Esophagus squamous epithelium (tissue), 5 donors: ENCODE results near the gene CENPL. TPM values are rescaled to one million over a fixed set of nuclear protein-coding genes. Genes with fewer than 3 reads are reported as not detected.
"Not testable (repeated sequence)": the region's sequence is repeated elsewhere in the genome, so short reads cannot be mapped to it uniquely, and the experiment has no call there.

ENCODE experiments used
- DNase-seq: peaks from one replicate; lab custom pipeline; 2025; lab: John Stamatoyannopoulos, UW
- H3K27ac ChIP-seq, 4 donors: fragments of 200-600 bp; sonication (generic); one replicate each; pipeline ENCODE4 v1.5.1; 2016 to 2019; ENCODE audit warnings: mild to moderate bottlenecking in 1 of 4
- H3K27me3 ChIP-seq, 4 donors: fragments of 200-600 bp; sonication (generic); 1 replicate in 3 of 4; 2 replicates in 1 of 4; pipeline versions ENCODE4 v1.5.1 to v1.6.0; 2017 to 2021; ENCODE audit warnings: antibody characterized with exemption in 1 of 4
- H3K36me3 ChIP-seq, 3 donors: fragments of 200-600 bp; sonication (generic); one replicate each; pipeline ENCODE4 v1.5.1; 2016 to 2019
- H3K4me1 ChIP-seq, 3 donors: fragments of 200-600 bp; sonication (generic); one replicate each; pipeline ENCODE4 v1.5.1; 2017 to 2019
- H3K4me3 ChIP-seq, 4 donors: fragments of 200-600 bp; sonication (generic); 1 replicate in 3 of 4; 2 replicates in 1 of 4; pipeline ENCODE4 v1.5.1; 2016 to 2019; ENCODE audit warnings: mild to moderate bottlenecking in 2 of 4, moderate library complexity in 1 of 4
- H3K9me3 ChIP-seq, 3 donors: fragments of 200-600 bp; sonication (generic); one replicate each; pipeline ENCODE4 v1.5.1; 2016 to 2019
- POLR2A ChIP-seq, 4 donors: fragments of 450-650 bp; IDR thresholded peaks; one replicate each; pipeline ENCODE4 v1.6.1; 2017; ENCODE audit warnings: antibody characterized with exemption in 4 of 4, mild to moderate bottlenecking in 4 of 4, moderate library complexity in 3 of 4
- WGBS, 2 donors: methylation state at CpG; one replicate each; pipeline ENCODE4 v1.1.5; 2018; 5-methylcytosine and 5-hydroxymethylcytosine counted together
- intact Hi-C: fragments of 100-400 bp; cut with DNase I; formaldehyde crosslinking; loops from one replicate; pipeline ENCODE4 v1.15.0; 2022
- total RNA-seq, 4 donors: library from RNA; depleted of rRNA; stranded (reverse); fragments of >200 nt; gene quantifications; one replicate each; pipeline ENCODE4 v1.1.0, GENCODE V29; 2016
- TF ChIP-seq, protein P1 (sequence below), 6 experiments: fragments of 450-650 bp in 4 of 6; fragments of 200-600 bp in 2 of 6; sonication (generic) in 2 of 6; IDR thresholded peaks; one replicate each; pipeline ENCODE4 v1.5.1; 2016 to 2019; ENCODE audit warnings: antibody characterized with exemption in 6 of 6, mild to moderate bottlenecking in 4 of 6, moderate library complexity in 4 of 6
- donor health status: DM: yes; HTN: yes; CAD: no.

Gene CENPL
- total RNA-seq, 4 donors from 2014 or later: 3.6 to 18.2 (median 7.5) TPM

DNA sequence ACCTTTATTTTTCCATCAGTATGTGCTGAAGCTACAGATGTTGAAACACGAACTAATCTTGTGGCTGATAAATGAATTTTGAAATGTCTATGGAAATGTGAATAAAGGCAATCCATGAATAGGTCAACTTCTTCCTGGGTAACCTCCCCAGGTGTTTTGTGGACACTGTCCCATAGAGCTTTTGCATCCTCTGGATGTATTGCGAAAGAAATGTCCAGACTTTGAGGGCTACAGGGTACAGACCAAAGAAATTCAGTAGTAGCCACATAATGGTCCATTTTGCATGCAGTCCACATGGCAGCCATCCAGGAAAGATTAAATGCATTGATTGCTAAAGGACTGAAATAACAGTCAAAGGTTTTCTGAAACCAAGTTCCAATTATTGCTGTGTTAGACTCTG, 21.7 kb downstream of the CENPL start:
- no peak for TF ChIP-seq POLR2A (IDR thresholded peaks at IDR 0.05)
- TF ChIP-seq, protein P1, sequence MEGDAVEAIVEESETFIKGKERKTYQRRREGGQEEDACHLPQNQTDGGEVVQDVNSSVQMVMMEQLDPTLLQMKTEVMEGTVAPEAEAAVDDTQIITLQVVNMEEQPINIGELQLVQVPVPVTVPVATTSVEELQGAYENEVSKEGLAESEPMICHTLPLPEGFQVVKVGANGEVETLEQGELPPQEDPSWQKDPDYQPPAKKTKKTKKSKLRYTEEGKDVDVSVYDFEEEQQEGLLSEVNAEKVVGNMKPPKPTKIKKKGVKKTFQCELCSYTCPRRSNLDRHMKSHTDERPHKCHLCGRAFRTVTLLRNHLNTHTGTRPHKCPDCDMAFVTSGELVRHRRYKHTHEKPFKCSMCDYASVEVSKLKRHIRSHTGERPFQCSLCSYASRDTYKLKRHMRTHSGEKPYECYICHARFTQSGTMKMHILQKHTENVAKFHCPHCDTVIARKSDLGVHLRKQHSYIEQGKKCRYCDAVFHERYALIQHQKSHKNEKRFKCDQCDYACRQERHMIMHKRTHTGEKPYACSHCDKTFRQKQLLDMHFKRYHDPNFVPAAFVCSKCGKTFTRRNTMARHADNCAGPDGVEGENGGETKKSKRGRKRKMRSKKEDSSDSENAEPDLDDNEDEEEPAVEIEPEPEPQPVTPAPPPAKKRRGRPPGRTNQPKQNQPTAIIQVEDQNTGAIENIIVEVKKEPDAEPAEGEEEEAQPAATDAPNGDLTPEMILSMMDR (IDR thresholded peaks at IDR 0.05): no peak
- Histone ChIP-seq H3K4me3 (no peak overlapping the region), H3K36me3 (peaks cover 0 to 81% (median 0%) of the 10 kb centered on the region in 3 donors), H3K4me1 (no peaks in the 10 kb centered on the region), H3K27me3 (no peaks in the 10 kb centered on the region), H3K9me3 (no peaks in the 10 kb centered on the region), H3K27ac (no peak overlapping the region)
- intact Hi-C loops: no loop called here
- WGBS, 2 donors: 80 to 93% methylated on average over 1 to 2 of the region's 2 CpGs
- DNase-seq: no peak

GRCh38 chr1:173799995-173800394, 24.7 kb downstream of the CENPL start:
- DNase-seq, H3K4me3 ChIP-seq, H3K27ac ChIP-seq, H3K9me3 ChIP-seq, H3K4me1 ChIP-seq, intact Hi-C loops, H3K27me3 ChIP-seq: not testable (repeated sequence)
- WGBS, 2 donors: 100% methylated on average over 1 of the region's 1 CpG
- peaks cover 0 to 55% (median 0%) of the 10 kb centered on the region in 3 donors for H3K36me3 ChIP-seq

- H3K9me3 ChIP-seq: no peaks in the 10 kb centered on the region
- TF ChIP-seq, protein P1 (IDR thresholded peaks at IDR 0.05): no peak
- intact Hi-C loops: no loop called here
- no peaks in the 10 kb centered on the region for H3K4me1 ChIP-seq
- DNase-seq: no peak
- no peak overlapping the region for H3K4me3 ChIP-seq
- H3K27me3 ChIP-seq: no peaks in the 10 kb centered on the region
- H3K27ac ChIP-seq: no peak overlapping the region
- peaks cover 0 to 42% (median 0%) of the 10 kb centered on the region in 3 donors for H3K36me3 ChIP-seq
These were observed 26.6 kb downstream of the CENPL start for GRCh38 chr1:173798078-173798477.

DNA sequence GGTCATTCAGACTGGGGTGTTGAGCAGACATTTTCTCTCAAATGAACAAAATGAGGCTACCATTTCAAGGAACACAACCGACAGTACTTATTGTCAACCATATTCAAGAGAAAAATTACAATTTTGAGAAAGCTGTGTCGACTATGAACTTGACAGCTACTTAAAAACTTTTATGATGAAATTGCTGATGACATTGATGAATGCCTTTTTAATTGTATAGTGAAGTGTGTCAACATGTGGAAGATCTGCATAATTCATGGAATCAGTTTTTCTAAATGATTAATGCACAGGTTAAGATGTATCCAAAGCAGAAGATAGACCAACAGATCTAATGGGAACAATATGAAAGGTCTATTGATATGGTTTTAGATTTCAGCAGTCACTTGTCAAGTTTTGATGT, 34.8 kb downstream of the CENPL start:
- Histone ChIP-seq H3K4me3 (no peak overlapping the region), H3K9me3 (no peaks in the 10 kb centered on the region), H3K4me1 (no peaks in the 10 kb centered on the region), H3K27ac (no peak overlapping the region), H3K36me3 (peaks cover 0 to 46% (median 0%) of the 10 kb centered on the region in 3 donors), H3K27me3 (no peaks in the 10 kb centered on the region)
- WGBS, 2 donors: 89 to 90% methylated on average over 2 of the region's 2 CpGs
- intact Hi-C loops: no loop called here
- no peak for DNase-seq
- TF ChIP-seq POLR2A (IDR thresholded peaks at IDR 0.05): no peak
- TF ChIP-seq, protein P1 (IDR thresholded peaks at IDR 0.05): no peak

DNA sequence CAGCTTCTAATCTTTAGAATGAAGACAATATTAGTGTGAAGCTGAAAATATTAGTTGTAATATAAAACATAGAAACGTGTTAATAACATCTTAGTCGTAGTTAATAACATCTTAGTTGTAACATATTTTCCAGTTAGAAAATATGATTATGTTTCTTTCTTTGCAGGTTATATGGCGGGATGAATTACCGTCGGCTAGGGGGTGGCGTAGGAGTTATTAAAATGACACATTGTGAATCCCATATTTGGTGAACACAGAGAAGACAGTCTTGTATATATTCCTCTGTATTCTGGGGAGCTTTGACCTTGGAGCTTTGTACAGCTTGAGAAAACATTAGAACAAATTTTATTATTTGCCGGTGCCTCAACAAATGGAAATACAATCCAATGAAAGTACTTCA, 39.7 kb downstream of the CENPL start:
- TF ChIP-seq POLR2A (IDR thresholded peaks at IDR 0.05): no peak
- TF ChIP-seq, protein P1 (IDR thresholded peaks at IDR 0.05): no peak
- no peak overlapping the region for H3K4me3 ChIP-seq
- H3K4me1 ChIP-seq: no peaks in the 10 kb centered on the region
- no peak for DNase-seq
- H3K36me3 ChIP-seq: peaks cover 0 to 95% (median 16%) of the 10 kb centered on the region in 3 donors
- intact Hi-C loops: no loop called here
- H3K27ac ChIP-seq: no peak overlapping the region
- no peaks in the 10 kb centered on the region for H3K27me3 ChIP-seq
- H3K9me3 ChIP-seq: no peaks in the 10 kb centered on the region
- 95 to 96% methylated on average over 7 of the region's 7 CpGs for WGBS, 2 donors

DNA sequence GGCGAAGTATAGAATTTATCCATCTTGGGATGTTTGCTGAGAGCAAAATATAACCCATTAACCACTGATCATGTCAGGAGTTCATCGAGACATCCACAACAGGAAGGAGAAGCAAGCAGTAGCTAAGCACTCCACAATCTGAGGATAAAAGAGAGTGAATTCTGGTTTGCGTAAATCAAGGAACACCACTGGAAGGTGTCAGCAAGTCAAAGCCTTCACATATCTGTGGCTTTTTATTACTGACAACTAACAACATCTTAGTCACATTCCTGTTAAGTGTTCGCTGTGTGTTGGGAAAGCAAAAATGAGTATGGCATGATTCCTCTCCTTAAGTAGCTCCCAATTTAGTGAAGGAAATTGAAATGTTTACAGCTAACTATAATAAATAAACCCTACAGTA, 44.7 kb downstream of the CENPL start:
- Histone ChIP-seq H3K27me3 (no peaks in the 10 kb centered on the region), H3K36me3 (peaks cover 0 to 98% (median 39%) of the 10 kb centered on the region in 3 donors), H3K9me3 (no peaks in the 10 kb centered on the region), H3K4me1 (no peaks in the 10 kb centered on the region), H3K4me3 (no peak overlapping the region), H3K27ac (no peak overlapping the region)
- no peak for DNase-seq
- 89 to 92% methylated on average over 4 of the region's 4 CpGs for WGBS, 2 donors
- no peak for TF ChIP-seq POLR2A (IDR thresholded peaks at IDR 0.05)
- TF ChIP-seq, protein P1 (IDR thresholded peaks at IDR 0.05): no peak
- intact Hi-C loops: no loop called here
